HepG2 (cell line): ENCODE measurements around the gene PPP4R2.

Experiments used
- CENPX ChIP-seq: sonication (generic); formaldehyde crosslinking; IDR thresholded peaks from 2 replicates; pipeline ENCODE4 v1.9.0; 2021; ENCODE audit warnings: mild to moderate bottlenecking, missing genetic modification reagents, moderate library complexity
- WIZ ChIP-seq: sonication (generic); formaldehyde crosslinking; IDR thresholded peaks from 2 replicates; pipeline ENCODE4 v1.5.1; 2020; ENCODE audit warnings: mild to moderate bottlenecking, missing genetic modification reagents

- TF ChIP-seq WIZ (CRISPR knock-in tag) = no peak
- TF ChIP-seq CENPX = no peak
Observed at GRCh38 chr3:73036694-73037591, 40.3 kb downstream of the PPP4R2 start.
